ENCODE data around the gene IRAK1. TPM values are rescaled to one million over a fixed set of nuclear protein-coding genes. Genes with fewer than 3 reads are reported as not detected.

IRAK1 gene
- total and polyA plus RNA-seq, 2 of the 13 experiments (the other 11 are each of a cell fraction or from before 2014, with no cell fraction given): 57.7 to 77.3 TPM

DNA sequence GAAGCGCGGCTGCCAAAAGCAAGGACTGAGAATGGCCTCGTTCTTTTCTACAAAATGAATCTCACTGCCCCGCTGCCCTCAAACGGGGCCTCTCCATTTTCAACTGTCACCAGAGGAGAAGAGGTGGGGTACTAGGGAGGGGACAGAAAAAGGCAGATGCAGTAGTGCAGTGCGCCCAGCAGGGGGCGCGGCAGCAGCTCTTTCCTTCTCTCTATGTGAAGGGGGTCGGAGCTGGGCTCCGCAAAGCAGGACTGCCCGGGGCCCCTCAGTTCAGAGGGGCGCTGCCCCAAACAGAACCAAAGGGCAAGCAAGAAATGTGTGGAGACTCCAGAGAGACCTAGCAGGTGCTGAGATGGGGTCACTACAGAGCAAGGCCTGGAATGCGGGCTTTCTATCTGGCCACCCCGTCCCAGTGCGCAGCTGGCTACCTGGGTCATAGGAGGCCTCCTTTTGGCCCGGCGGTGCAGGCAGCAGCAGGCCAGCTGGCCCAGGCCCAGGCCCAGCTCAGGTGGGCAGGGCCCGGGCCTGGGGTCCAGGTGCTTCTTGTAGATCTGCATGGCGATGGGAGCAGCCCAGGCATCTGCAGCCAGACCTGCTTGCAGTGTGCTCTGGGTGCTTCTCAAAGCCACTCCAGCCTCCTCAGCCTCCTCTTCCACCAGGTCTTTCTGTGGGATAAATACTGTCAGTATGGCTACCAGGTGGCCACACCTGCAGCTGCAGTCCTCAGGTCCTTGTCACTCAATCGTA lies 5.9 kb downstream of the IRAK1 start:
- ChIA-PET CTCF (ENCODE audit: low intra/inter-chr PET ratio, low total read pairs) (interaction anchor here (0.5 kb wide), 1 partner anchor 310 kb away, joined by 3 read pairs; no protein-coding TSS in a partner anchor), POLR2A (interaction anchor here (0.8 to 3.7 kb wide), 7 partner anchors 25 to 87 kb away, joined by 3 to 54 read pairs (median 4); partner anchors contain the start of genes HCFC1 and TMEM187)
- H3K36me3 ChIP-seq (replicated peaks in 1 of 2; ENCODE audit: control insufficient read depth in 1 of 2, insufficient read depth in 2 of 2, low read length in 2 of 2): peaks cover 0 to 7% of the 10 kb centered on the region in 2 experiments; a peak in 1 of 5 replicates
- H3K9me3 ChIP-seq (ENCODE audit: low read length): no peaks in the 10 kb centered on the region
- peak overlapping the region; percentile 81 for H3K27ac ChIP-seq (ENCODE audit: extremely low read length, insufficient read depth, low read length)
- no peaks in the 10 kb centered on the region for H3K27me3 ChIP-seq (ENCODE audit: control insufficient read depth in 1 of 2, insufficient read depth in 2 of 2, low read length in 2 of 2)
- FAIRE-seq (peak; percentile 59), DNase-seq (ENCODE audit: low spot score) (no peak), ATAC-seq (peak; percentile 68)
- peak overlapping the region; percentile 51 for H3K4me2 ChIP-seq (ENCODE audit: low read depth, low read length)
- BruUV-seq (replicated peaks): no TSS peak
- H3K4me1 ChIP-seq (ENCODE audit: insufficient read depth, low read length): peaks cover 55% of the 10 kb centered on the region
- H3K79me2 ChIP-seq (ENCODE audit: insufficient read depth, low read length): peaks cover 10% of the 10 kb centered on the region
- in situ Hi-C loops (cut with HindIII; ENCODE audit: extremely low pct_ligation_motif_present, low pct_unique_long_range_greater_than_20kb): loop anchor here (5.0 kb wide), 2 partner anchors 39 to 41 kb away; partner anchors contain the start of genes HCFC1 and TMEM187
- peak overlapping the region; percentile 47; the same call in 1 of the 2 replicates for H3K9ac ChIP-seq (ENCODE audit: insufficient read depth, low read depth, low read length)
- peak overlapping the region in 1 of 3 experiments; percentile 37; a peak in 1 of 6 replicates for H3K4me3 ChIP-seq (replicated peaks in 1 of 3; ENCODE audit: insufficient read depth in 1 of 3, low read depth in 2 of 3, low read length in 3 of 3)
- H4K20me1 ChIP-seq (ENCODE audit: insufficient read depth, low read length): no peaks in the 10 kb centered on the region
- no peak overlapping the region for H2AFZ ChIP-seq (ENCODE audit: low read length)
- intact Hi-C loops (cut with micrococcal nuclease; ENCODE audit: unreplicated experiment): loop anchor here (2.0 to 5.0 kb wide), 2 partner anchors 39 to 41 kb away; partner anchors contain the start of gene TMEM187
- WGBS (ENCODE audit: low lambda C conversion rate): 57% methylated on average over 7 of the region's 20 CpGs
- TF ChIP-seq ZNF792 (CRISPR knock-in tag; IDR thresholded peaks at IDR 0.05) (no peak), ZNF550 (CRISPR knock-in tag; IDR thresholded peaks at IDR 0.05; ENCODE audit: borderline replicate concordance) (no peak), ZFYVE20 (CRISPR knock-in tag; IDR thresholded peaks at IDR 0.05; ENCODE audit: borderline replicate concordance, low read depth) (no peak), FOXM1 (CRISPR knock-in tag; IDR thresholded peaks at IDR 0.05) (no peak), STAG1 (CRISPR knock-in tag; IDR thresholded peaks at IDR 0.05) (peak; percentile 26), JUN (CRISPR knock-in tag; IDR thresholded peaks at IDR 0.05) (no peak), TEAD2 (CRISPR knock-in tag; IDR thresholded peaks at IDR 0.05) (no peak), RAD21 (CRISPR knock-in tag; IDR thresholded peaks at IDR 0.05) (0 out of 2 replicates have a peak, but pooled peaks have one; percentile 20), ARHGAP35 (CRISPR knock-in tag; IDR thresholded peaks at IDR 0.05; ENCODE audit: borderline replicate concordance) (no peak), SNAI1 (CRISPR knock-in tag; IDR thresholded peaks at IDR 0.05; ENCODE audit: borderline replicate concordance) (no peak), ZNF530 (CRISPR knock-in tag; IDR thresholded peaks at IDR 0.05; ENCODE audit: low read depth) (no peak), ESRRA (CRISPR knock-in tag; IDR thresholded peaks at IDR 0.05; ENCODE audit: low read depth) (no peak), CEBPG (CRISPR knock-in tag; IDR thresholded peaks at IDR 0.05) (no peak)
- TF ChIP-seq, protein P1, sequence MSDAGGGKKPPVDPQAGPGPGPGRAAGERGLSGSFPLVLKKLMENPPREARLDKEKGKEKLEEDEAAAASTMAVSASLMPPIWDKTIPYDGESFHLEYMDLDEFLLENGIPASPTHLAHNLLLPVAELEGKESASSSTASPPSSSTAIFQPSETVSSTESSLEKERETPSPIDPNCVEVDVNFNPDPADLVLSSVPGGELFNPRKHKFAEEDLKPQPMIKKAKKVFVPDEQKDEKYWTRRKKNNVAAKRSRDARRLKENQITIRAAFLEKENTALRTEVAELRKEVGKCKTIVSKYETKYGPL (CRISPR knock-in tag; IDR thresholded peaks at IDR 0.05): no peak
- TF ChIP-seq, protein P2, sequence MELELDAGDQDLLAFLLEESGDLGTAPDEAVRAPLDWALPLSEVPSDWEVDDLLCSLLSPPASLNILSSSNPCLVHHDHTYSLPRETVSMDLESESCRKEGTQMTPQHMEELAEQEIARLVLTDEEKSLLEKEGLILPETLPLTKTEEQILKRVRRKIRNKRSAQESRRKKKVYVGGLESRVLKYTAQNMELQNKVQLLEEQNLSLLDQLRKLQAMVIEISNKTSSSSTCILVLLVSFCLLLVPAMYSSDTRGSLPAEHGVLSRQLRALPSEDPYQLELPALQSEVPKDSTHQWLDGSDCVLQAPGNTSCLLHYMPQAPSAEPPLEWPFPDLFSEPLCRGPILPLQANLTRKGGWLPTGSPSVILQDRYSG (CRISPR knock-in tag; IDR thresholded peaks at IDR 0.05): no peak
- TF ChIP-seq, protein P3, sequence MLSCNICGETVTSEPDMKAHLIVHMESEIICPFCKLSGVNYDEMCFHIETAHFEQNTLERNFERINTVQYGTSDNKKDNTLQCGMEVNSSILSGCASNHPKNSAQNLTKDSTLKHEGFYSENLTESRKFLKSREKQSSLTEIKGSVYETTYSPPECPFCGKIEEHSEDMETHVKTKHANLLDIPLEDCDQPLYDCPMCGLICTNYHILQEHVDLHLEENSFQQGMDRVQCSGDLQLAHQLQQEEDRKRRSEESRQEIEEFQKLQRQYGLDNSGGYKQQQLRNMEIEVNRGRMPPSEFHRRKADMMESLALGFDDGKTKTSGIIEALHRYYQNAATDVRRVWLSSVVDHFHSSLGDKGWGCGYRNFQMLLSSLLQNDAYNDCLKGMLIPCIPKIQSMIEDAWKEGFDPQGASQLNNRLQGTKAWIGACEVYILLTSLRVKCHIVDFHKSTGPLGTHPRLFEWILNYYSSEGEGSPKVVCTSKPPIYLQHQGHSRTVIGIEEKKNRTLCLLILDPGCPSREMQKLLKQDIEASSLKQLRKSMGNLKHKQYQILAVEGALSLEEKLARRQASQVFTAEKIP (CRISPR knock-in tag; IDR thresholded peaks at IDR 0.05; ENCODE audit: borderline replicate concordance): no peak
- TF ChIP-seq, protein P4, sequence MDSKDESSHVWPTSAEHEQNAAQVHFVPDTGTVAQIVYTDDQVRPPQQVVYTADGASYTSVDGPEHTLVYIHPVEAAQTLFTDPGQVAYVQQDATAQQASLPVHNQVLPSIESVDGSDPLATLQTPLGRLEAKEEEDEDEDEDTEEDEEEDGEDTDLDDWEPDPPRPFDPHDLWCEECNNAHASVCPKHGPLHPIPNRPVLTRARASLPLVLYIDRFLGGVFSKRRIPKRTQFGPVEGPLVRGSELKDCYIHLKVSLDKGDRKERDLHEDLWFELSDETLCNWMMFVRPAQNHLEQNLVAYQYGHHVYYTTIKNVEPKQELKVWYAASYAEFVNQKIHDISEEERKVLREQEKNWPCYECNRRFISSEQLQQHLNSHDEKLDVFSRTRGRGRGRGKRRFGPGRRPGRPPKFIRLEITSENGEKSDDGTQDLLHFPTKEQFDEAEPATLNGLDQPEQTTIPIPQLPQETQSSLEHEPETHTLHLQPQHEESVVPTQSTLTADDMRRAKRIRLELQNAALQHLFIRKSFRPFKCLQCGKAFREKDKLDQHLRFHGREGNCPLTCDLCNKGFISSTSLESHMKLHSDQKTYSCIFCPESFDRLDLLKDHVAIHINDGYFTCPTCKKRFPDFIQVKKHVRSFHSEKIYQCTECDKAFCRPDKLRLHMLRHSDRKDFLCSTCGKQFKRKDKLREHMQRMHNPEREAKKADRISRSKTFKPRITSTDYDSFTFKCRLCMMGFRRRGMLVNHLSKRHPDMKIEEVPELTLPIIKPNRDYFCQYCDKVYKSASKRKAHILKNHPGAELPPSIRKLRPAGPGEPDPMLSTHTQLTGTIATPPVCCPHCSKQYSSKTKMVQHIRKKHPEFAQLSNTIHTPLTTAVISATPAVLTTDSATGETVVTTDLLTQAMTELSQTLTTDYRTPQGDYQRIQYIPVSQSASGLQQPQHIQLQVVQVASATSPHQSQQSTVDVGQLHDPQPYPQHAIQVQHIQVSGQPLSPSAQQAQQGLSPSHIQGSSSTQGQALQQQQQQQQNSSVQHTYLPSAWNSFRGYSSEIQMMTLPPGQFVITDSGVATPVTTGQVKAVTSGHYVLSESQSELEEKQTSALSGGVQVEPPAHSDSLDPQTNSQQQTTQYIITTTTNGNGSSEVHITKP (CRISPR knock-in tag; IDR thresholded peaks at IDR 0.05; ENCODE audit: low read depth): no peak

All from HepG2 (cell line).